Endothelial cell (in vitro differentiated cells): ENCODE data around the gene ARHGAP26. TPM values are rescaled to one million over a fixed set of nuclear protein-coding genes. Genes with fewer than 3 reads are reported as not detected.

Experiments
- DNase-seq: peaks from one replicate; pipeline ENCODE4 v3.0.0; 2021; ENCODE audit warnings: low spot score
- H3K27ac Mint-ChIP-seq: one replicate; pipeline ENCODE4 v1.8.0; 2021; ENCODE audit warnings: mixed read lengths, inconsistent platforms; ENCODE audit not compliant: unreplicated experiment
- H3K27me3 Mint-ChIP-seq: one replicate; pipeline ENCODE4 v1.8.0; 2021; ENCODE audit warnings: mild to moderate bottlenecking, moderate library complexity, mixed read lengths, inconsistent platforms; ENCODE audit not compliant: unreplicated experiment
- H3K36me3 Mint-ChIP-seq: one replicate; pipeline ENCODE4 v1.8.0; 2021; ENCODE audit warnings: mild to moderate bottlenecking, low read depth, mixed read lengths, inconsistent platforms; ENCODE audit not compliant: unreplicated experiment
- H3K4me1 Mint-ChIP-seq: one replicate; pipeline ENCODE4 v1.8.0; 2021; ENCODE audit warnings: mild to moderate bottlenecking, mixed read lengths, inconsistent platforms; ENCODE audit not compliant: unreplicated experiment
- H3K4me3 Mint-ChIP-seq: one replicate; pipeline ENCODE4 v1.8.0; 2021; ENCODE audit warnings: mild to moderate bottlenecking, mixed read lengths, inconsistent platforms; ENCODE audit not compliant: unreplicated experiment
- H3K9me3 Mint-ChIP-seq: one replicate; pipeline ENCODE4 v1.8.0; 2021; ENCODE audit warnings: mixed read lengths, inconsistent platforms; ENCODE audit not compliant: unreplicated experiment
- CTCF ChIP-seq: fragments of 200-600 bp; sonication (generic); IDR thresholded peaks from one replicate; pipeline ENCODE4 v1.5.0; 2021; ENCODE audit warnings: antibody characterized with exemption; ENCODE audit not compliant: unreplicated experiment
- total RNA-seq: library from RNA; stranded (reverse); fragmentation: NEBNext Ultra II Directional; extraction: Animal tissue kit (Norgen Biotek cat#: 25700); gene quantifications from one replicate; pipeline ENCODE4 v1.2.1, GENCODE V29; 2021; ENCODE audit not compliant: unreplicated experiment

The ARHGAP26 gene
- total RNA-seq, 1 donor from 2014 or later, result 81.5 TPM

DNA sequence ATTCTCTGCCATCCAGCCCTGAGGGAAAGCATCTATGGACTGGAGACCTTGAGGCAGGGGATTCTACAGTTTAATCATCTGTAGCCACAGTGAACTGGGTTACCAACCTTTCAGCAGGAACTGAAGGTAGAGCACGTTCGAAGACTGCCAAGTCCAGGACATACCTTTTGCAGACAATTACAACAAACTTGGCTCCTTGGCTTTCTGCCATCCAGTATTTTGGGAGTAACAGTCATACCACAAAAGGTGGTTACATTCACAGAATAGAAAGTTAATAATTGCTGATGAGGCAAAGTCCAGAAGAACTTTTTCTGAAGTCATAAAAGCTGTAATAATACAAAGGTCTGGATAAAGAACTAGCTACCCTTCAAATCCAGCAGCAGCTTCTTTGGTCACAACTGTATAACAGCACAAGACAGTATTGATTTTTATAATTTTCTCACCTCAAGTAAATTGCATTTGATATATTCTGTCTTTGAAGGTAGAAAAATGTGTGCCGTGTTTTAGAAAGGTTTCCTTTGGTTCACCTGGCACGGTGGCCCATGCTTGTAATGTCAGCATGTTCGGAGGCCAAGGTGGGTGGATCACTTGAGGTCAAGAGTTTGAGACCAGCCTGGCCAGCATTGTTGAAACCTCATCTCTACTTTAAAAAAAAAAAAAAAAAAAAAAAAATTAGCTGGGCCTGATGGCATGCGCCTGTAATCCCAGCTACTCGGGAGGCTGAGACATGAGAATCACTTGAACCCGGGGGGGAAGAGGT, 396.7 kb downstream of the ARHGAP26 start:
- Mint-ChIP-seq H3K27me3 (peaks cover 7% of the 10 kb centered on the region), H3K27ac (no peak overlapping the region), H3K9me3 (no peaks in the 10 kb centered on the region), H3K36me3 (peaks cover 12% of the 10 kb centered on the region), H3K4me1 (peaks cover 12% of the 10 kb centered on the region), H3K4me3 (no peak overlapping the region)
- DNase-seq, result no peak
- no peak for TF ChIP-seq CTCF

- H3K4me1 Mint-ChIP-seq, result peaks cover 17% of the 10 kb centered on the region
- H3K27ac Mint-ChIP-seq, result no peak overlapping the region
- no peak overlapping the region for H3K4me3 Mint-ChIP-seq
- H3K9me3 Mint-ChIP-seq, result no peaks in the 10 kb centered on the region
- TF ChIP-seq CTCF, result no peak
- H3K27me3 Mint-ChIP-seq, result peaks cover 3% of the 10 kb centered on the region
- peaks cover 6% of the 10 kb centered on the region for H3K36me3 Mint-ChIP-seq
- no peak for DNase-seq
Measured at GRCh38 chr5:143168171-143168741, 398.1 kb downstream of the ARHGAP26 start.

- Mint-ChIP-seq H3K27me3 (no peaks in the 10 kb centered on the region), H3K4me3 (no peak overlapping the region), H3K4me1 (peaks cover 19% of the 10 kb centered on the region), H3K27ac (no peak overlapping the region), H3K9me3 (no peaks in the 10 kb centered on the region), H3K36me3 (peaks cover 5% of the 10 kb centered on the region)
- DNase-seq, result no peak
- TF ChIP-seq CTCF, result no peak
Measured at GRCh38 chr5:143168921-143169810, 399.0 kb downstream of the ARHGAP26 start.

DNA sequence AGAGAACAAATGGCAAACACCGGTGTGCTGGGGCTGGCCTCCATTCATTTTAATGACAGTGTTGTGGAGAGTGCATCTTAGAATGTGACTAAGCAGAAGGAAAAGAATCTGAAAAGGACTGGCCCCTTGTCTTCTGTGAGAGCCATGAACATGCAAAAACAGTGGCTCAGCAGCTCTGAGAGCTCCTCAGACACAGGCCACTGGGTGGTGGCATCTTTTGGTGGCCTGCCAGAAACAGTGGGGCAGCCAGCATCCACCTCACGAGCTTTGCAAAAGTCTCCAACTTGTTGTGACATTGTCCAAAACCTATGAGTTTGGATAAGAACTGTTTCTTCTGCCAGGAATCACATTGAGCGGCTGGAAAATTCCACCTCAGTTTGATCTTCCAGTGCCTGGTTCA, 399.9 kb downstream of the ARHGAP26 start:
- no peaks in the 10 kb centered on the region for H3K9me3 Mint-ChIP-seq
- peaks cover 5% of the 10 kb centered on the region for H3K36me3 Mint-ChIP-seq
- no peaks in the 10 kb centered on the region for H3K27me3 Mint-ChIP-seq
- H3K4me3 Mint-ChIP-seq, result no peak overlapping the region
- DNase-seq, result no peak
- H3K27ac Mint-ChIP-seq, result no peak overlapping the region
- TF ChIP-seq CTCF, result no peak
- H3K4me1 Mint-ChIP-seq, result peaks cover 20% of the 10 kb centered on the region
